SU-DHL-6 (cell line): Measurements from ENCODE around the gene C12orf50.

Experiments used
- CTCF ChIP-seq: fragments of 200-600 bp; sonication (generic); IDR thresholded peaks from one replicate; pipeline ENCODE4 v1.5.1; 2017; ENCODE audit warnings: antibody characterized with exemption, mild to moderate bottlenecking, low read length, moderate library complexity; ENCODE audit not compliant: insufficient read depth, poor library complexity, severe bottlenecking
- EZH2phosphoT487 ChIP-seq: fragments of 200-600 bp; sonication (generic), shearing (Covaris generic); conservative IDR thresholded peaks from 2 replicates; pipeline ENCODE4 v1.6.1; 2018; ENCODE audit warnings: mild to moderate bottlenecking, antibody characterized with exemption, low read length, moderate library complexity, mixed read lengths

DNA sequence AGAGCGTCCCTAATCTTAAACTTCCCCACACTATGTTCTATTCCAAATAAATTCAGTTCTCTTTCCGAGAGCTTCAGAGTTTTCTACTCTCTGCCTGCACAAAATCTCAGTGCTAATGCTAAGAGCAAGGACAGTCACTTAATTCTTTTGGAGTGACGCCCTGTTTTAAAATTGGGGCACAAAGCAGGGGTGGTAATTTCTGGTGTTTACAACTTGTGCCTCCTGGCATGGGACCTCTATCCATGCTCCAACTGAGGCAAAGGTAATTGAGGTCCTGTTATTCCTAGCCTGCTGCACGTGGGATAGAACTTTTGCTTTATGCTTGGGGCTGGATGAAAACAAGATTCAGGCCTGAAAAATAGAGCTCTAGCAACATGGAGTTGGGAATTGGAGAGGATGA, 22.9 kb downstream of the C12orf50 start:
- TF ChIP-seq CTCF (no peak), EZH2phosphoT487 (no peak)
